NB4 (cell line): ENCODE measurements around the gene GPR108.

ENCODE experiments used
- MYC ChIP-seq: IDR thresholded peaks from 2 replicates; pipeline ENCODE4 v1.6.1; 2011; ENCODE audit warnings: low read depth, low read length
- POLR2A ChIP-seq: IDR thresholded peaks from 2 replicates; pipeline ENCODE4 v1.6.1; 2011; ENCODE audit warnings: mild to moderate bottlenecking; ENCODE audit not compliant: insufficient read length; ENCODE audit errors: extremely low read depth
- TF ChIP-seq, protein P1 (sequence below): IDR thresholded peaks from one replicate; pipeline ENCODE4 v1.5.1; 2012; ENCODE audit warnings: low read depth, low read length
- TF ChIP-seq, protein P2 (sequence below): IDR thresholded peaks from 2 replicates; pipeline ENCODE4 v1.6.1; 2011; ENCODE audit warnings: low read depth, low read length

DNA sequence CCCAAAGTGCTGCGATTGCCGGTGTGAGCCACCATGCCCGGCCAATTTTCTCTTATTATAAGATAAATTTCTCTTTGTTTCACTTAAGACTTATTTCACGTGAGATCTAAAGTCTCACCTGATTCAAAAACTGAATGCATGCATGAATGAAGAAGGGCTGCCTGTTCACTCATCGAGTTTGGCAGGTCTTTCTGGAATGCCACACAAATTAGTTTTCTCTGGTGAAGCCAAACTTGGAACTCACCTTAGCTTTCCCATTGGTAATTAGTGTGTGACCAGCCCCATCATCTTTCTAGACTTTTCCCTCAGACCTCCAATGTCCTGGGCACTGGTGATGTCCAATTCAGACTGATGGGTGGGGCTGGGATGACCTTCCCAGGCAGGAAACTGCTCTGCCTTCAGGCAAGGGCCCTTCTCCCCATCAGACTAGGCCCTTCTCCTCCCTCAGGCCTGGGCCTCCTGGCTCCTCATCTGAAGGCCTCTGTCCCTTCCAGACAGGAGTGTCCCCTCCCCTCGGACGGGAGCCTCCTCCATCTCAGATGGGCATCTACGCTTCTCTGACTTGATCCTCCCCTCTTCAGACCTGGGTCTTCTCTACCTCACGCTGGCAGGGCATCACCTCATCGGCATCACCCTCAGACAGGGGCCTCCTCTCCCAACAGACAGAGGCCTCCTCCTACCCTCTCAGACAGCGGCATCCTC is 31.3 kb downstream of the GPR108 start:
- TF ChIP-seq, protein P1, sequence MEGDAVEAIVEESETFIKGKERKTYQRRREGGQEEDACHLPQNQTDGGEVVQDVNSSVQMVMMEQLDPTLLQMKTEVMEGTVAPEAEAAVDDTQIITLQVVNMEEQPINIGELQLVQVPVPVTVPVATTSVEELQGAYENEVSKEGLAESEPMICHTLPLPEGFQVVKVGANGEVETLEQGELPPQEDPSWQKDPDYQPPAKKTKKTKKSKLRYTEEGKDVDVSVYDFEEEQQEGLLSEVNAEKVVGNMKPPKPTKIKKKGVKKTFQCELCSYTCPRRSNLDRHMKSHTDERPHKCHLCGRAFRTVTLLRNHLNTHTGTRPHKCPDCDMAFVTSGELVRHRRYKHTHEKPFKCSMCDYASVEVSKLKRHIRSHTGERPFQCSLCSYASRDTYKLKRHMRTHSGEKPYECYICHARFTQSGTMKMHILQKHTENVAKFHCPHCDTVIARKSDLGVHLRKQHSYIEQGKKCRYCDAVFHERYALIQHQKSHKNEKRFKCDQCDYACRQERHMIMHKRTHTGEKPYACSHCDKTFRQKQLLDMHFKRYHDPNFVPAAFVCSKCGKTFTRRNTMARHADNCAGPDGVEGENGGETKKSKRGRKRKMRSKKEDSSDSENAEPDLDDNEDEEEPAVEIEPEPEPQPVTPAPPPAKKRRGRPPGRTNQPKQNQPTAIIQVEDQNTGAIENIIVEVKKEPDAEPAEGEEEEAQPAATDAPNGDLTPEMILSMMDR, result no peak
- TF ChIP-seq POLR2A (no peak), MYC (no peak)
- TF ChIP-seq, protein P2, sequence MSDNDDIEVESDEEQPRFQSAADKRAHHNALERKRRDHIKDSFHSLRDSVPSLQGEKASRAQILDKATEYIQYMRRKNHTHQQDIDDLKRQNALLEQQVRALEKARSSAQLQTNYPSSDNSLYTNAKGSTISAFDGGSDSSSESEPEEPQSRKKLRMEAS, result no peak
